IPS DF 4.7 (cell line): ENCODE data around the gene MMEL1.
"Not testable (repeated sequence)": the region's sequence is repeated elsewhere in the genome, so short reads cannot be mapped to it uniquely, and the experiment has no call there.

Source experiments
- DNase-seq: peaks from one replicate; pipeline ENCODE4 v3.0.0-alpha.2; 2013; ENCODE audit warnings: low spot score; ENCODE audit errors: extremely low read depth

Gene MMEL1

GRCh38 chr1:2559509-2560298, 73.1 kb downstream of the MMEL1 start:
- DNase-seq = no peak

DNA sequence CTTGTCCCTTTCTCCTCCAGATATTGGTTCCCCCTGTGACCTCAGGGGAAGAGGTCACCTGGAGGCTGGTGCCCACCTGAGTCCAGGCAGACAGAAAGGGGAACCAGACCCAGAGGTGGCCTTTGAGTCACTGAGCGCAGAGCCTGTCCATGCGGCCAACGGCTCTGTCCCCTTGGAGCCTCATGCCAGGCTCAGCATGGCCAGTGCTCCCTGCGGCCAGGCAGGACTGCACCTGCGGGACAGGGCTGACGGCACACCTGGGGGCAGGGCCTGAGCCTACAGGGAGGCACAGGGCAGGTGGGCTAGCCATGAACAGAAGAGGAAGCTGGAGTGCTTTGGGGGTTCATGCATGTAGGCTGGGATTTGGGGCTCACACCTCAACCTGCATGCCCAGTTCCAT, 74.0 kb downstream of the MMEL1 start:
- DNase-seq = no peak

- DNase-seq = no peak
Observed at GRCh38 chr1:2558420-2558819, 74.4 kb downstream of the MMEL1 start.

- DNase-seq = no peak
Observed at GRCh38 chr1:2557482-2558400, 75.1 kb downstream of the MMEL1 start.

- DNase-seq = no peak
Observed at GRCh38 chr1:2556678-2557481, 75.9 kb downstream of the MMEL1 start.

DNA sequence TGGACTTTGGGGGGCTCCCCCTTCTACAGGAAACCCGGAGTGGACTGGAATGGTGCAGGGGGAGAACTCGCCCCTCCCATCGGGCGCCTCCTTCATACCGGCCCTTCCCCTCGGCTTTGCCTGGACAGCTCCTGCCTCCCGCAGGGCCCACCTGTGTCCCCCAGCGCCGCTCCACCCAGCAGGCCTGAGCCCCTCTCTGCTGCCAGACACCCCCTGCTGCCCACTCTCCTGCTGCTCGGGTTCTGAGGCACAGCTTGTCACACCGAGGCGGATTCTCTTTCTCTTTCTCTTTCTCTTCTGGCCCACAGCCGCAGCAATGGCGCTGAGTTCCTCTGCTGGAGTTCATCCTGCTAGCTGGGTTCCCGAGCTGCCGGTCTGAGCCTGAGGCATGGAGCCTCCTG, 76.5 kb downstream of the MMEL1 start, which contains the start of gene TNFRSF14:
TNFRSF14 (plus strand) TSS at position 95 of the 401 bp plus-strand sequence; CDS start at position 389, 294 bp downstream.
- no peak for DNase-seq

GRCh38 chr1:2555634-2556276, 77.1 kb downstream of the MMEL1 start:
- no peak for DNase-seq

DNA sequence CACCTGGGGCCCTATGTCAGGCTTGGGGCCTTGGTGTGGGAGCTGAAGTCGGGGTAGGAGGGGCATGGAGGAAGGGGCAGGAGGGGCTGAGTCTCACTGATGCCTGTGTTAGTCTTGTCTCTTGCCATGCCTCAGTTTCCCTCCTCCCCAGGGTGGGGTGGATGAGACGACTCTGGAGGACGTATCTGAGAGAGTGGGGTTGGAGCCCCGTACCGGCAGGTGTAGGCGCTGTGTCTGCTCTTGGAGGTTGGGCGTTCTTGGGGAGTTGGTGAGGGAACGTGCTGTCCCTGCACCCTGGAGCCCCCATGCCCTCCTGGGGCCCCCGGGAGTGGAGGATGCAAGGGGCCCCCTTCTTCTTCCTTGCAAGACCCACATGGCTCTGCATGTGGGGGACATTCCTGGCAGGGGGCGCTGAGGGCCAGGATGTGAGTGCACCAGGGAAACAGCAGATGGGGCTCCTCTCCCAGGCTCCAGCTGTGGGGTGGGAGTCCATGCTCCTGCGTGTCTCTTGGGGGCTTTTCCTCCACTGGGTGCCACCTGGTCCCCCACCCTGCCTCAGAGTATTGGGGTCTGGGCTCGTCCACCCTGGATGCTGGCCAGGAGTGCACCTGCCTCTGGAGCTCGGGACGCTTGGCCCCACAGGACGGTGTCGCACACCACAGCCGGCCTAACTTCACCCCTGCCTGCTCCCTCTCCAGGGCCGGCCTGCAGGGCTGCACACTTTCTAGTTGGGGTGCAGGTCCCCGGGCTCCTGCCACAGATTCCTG, 78.0 kb downstream of the MMEL1 start:
- no peak for DNase-seq

- DNase-seq = no peak
Observed at GRCh38 chr1:2553871-2554620, 78.8 kb downstream of the MMEL1 start.

DNA sequence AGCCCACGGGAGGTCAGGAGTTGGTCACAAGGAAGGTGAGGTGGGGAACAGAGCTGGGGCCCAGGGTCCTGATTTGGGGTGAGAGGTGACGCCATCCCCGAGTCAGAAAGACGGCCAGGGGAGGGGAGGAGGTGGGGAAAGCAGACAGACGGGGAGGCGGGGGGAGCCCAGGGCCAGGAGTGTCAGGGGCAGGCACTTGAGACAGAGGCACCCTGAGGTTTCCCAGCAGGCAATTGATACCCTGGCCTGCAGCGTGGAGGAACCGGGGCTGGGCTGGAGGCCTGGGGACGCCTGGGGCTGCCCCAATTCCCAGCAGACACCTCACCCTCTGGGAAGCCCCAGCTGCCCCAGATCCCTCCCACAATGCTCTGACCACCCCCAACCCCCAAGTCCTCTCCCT, 79.7 kb downstream of the MMEL1 start:
- not testable (repeated sequence) for DNase-seq

DNA sequence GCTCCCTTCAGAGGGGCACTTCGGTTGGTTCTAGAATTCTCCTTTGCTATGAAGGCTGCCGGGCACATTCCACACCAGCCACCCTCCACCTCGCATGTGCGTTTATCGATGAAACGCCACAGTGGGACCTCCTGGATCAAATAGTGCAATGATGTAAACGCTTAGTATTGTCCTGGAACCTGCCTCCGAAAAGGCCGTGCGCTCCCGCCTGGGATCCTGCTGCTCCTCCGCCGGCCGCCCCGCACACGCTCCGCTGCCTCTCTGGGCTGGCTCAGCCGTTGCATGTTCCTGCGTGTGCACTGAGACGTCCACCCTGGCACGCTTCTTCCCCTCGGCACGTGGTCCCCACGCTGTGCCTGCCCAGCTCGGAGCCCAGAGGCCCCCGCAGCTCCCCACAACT, 80.6 kb downstream of the MMEL1 start:
- no peak for DNase-seq

DNA sequence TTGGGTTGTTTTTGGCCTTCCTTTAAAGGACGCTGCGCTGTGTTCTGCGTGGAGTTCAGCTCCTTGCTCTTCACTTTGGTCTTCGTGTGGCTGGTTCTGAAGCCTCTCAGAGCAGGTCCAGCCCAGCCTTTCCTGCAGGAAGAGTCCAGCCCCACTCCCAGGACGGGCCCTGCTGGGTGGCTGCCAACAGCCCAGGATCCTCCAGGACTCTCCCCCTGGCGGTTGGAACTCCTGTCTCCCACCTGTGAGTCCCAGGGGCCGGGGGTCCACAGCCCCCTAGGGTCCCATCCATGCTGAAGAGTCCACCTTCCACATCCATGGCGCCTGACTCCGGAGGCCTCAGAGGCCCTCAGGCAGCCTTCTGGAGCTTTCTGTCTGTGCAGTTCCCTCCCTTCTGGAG, 81.3 kb downstream of the MMEL1 start:
- not testable (repeated sequence) for DNase-seq

GRCh38 chr1:2550309-2550861, 82.4 kb downstream of the MMEL1 start:
- not testable (repeated sequence) for DNase-seq

GRCh38 chr1:2549367-2550029, 83.3 kb downstream of the MMEL1 start:
- not testable (repeated sequence) for DNase-seq

- no peak for DNase-seq
Observed at GRCh38 chr1:2548068-2548589, 84.7 kb downstream of the MMEL1 start.

DNA sequence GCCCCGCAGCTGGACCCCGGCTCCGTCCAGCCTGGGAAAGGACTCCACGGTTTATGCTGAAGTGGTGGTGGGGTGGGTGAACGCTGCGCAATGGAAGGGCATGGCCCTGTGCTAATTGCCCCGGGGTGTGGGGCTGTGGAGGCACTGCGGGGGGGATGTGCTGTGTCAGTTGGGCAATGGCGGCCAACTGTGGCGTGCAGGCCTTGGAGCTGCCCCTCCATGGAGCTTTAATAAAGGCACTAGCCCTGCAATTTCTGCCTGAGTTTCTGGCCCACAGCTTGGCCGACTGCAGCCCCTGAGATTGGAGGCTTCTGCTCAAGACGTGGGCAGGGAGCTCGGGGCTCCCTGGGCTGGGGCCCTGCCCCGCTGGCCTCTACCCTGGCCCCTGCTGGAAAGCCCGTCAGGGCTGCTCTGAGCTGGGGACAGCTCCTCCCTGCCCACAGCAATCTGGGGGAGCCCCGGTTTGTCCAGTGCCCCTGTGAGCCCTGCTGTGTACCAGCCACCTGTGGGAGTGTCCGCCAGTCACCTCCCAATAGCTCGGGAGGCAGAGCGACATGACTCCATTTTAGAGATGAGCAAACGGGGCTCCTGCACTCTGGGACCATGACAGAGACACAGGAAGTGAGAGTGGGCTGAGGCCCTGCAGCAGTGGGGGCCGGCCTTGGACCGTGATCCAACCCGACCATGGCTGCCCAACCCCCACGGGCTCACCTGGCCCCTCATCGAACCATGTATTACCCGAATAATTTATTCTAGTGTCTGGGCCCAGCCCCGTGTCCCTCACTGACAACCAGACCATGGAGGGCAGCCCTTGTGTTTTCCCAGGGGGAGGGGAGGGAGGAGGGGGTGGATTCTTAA, 85.4 kb downstream of the MMEL1 start:
- DNase-seq = no peak

DNA sequence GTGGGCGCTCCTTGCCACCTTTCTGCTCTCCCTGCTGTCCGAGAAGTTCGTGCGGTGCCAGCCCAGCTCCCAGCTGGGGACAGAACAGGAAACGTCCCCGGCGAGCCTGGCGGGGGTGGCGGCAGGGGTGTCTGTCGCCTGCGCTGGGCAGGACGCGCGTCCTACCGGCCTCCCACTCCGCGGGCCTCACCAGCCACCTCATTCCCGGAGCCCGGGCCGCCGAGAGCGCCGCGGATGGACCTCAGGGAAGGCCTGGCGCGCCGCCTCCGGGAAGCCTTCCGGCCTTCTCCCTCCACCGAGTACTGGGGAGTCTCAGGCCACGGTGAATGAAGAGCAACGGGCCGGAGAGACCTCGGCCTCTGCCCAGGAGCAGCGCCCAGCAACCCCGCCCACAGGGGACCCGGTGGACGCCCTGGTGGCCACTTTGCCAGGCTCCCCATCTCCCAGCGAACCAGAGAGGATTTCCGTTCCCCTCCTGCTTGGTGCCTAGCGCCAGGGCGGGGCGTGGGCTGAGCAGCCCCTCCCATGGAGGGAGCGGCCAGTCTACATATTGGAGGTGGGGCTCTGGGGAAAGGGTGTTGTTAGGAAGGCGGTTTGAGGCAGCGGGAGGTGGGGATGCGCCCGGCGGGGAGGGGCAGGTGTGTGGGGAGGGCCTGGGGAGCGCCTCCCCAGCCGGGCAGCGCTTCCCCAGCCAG, 86.2 kb downstream of the MMEL1 start:
- DNase-seq = no peak
